Activated CD8-positive, alpha-beta T cell treated with anti-CD3 and anti-CD28 coated beads for 36 hours (primary cell): ENCODE results near the gene CGAS. TPM values are rescaled to one million over a fixed set of nuclear protein-coding genes. Genes with fewer than 3 reads are reported as not detected.

Experiments used
- ATAC-seq: fragments of 200-7000 bp; cut with Tn5 transposase; one replicate; pipeline ENCODE4 v1.10.0; 2021; ENCODE audit warnings: mild to moderate bottlenecking, moderate library complexity
- CTCF ChIA-PET: fragments of 350-600 bp; sonication (Branson Sonifier 250); formaldehyde crosslinking; loops from one replicate; lab custom pipeline; 2021; ENCODE audit warnings: antibody characterized with exemption; lab: Charles Lee
- POLR2A ChIA-PET: fragments of 350-600 bp; sonication (Branson Sonifier 250); formaldehyde crosslinking; loops from one replicate; lab custom pipeline; 2021; ENCODE audit warnings: antibody characterized with exemption; lab: Charles Lee
- DNase-seq: peaks from one replicate; pipeline ENCODE4 v3.0.0-alpha.2; 2020
- H3K27ac Mint-ChIP-seq: one replicate; pipeline ENCODE4 v1.8.0; 2021; ENCODE audit warnings: mild to moderate bottlenecking, mixed read lengths
- H3K27me3 Mint-ChIP-seq: one replicate; pipeline ENCODE4 v1.8.0; 2021; ENCODE audit warnings: mixed read lengths
- H3K36me3 Mint-ChIP-seq: one replicate; pipeline ENCODE4 v1.8.0; 2021; ENCODE audit warnings: low read depth, mixed read lengths
- H3K4me1 Mint-ChIP-seq: one replicate; pipeline ENCODE4 v1.8.0; 2021; ENCODE audit warnings: low read depth, mixed read lengths
- H3K4me3 Mint-ChIP-seq: one replicate; pipeline ENCODE4 v1.8.0; 2021; ENCODE audit warnings: mild to moderate bottlenecking, moderate library complexity, mixed read lengths
- H3K9me3 Mint-ChIP-seq: one replicate; pipeline ENCODE4 v1.8.0; 2021; ENCODE audit warnings: mixed read lengths
- CTCF ChIP-seq: fragments of 200-600 bp; IDR thresholded peaks from one replicate; pipeline ENCODE4 v1.8.0; 2022; ENCODE audit warnings: antibody characterized with exemption, mild to moderate bottlenecking
- intact Hi-C: fragments of 100-400 bp; cut with micrococcal nuclease; formaldehyde crosslinking; loops from one replicate; pipeline ENCODE4 v1.10.0; 2022
- total RNA-seq, 2 experiments: library from RNA; stranded (reverse); gene quantifications; one replicate each; pipeline ENCODE4 v1.2.3, GENCODE V29; 2021

The CGAS gene
- 10 to 100 TPM; 21.1 to 23.2 TPM for total RNA-seq

GRCh38 chr6:73452107-73452461, at the start of gene CGAS:
TSS of gene CGAS (minus strand) at chr6:73452297. CDS start at chr6:73452181, 116 bp downstream.
- Mint-ChIP-seq H3K27ac (peak within 1 kb of the TSS; percentile 91), H3K9me3 (no peaks in the 10 kb centered on the region), H3K36me3 (peaks cover 30% of the 10 kb centered on the region), H3K27me3 (no peaks in the 10 kb centered on the region), H3K4me1 (peaks cover 18% of the 10 kb centered on the region), H3K4me3 (peak within 1 kb of the TSS; percentile 93)
- no peak for TF ChIP-seq CTCF
- ChIA-PET CTCF (no interaction called here), POLR2A (interaction anchor here (0.5 to 4.1 kb wide), 19 partner anchors 9 to 1832 kb away, joined by 3 to 61 read pairs (median 5); partner anchors contain the start of genes EEF1A1, KCNQ5, MTO1 and SLC17A5)
- DNase-seq (peak; percentile 86), ATAC-seq (peak; percentile 78)
- intact Hi-C loops = no loop called here

- ATAC-seq = no peak
- CTCF ChIA-PET = interaction anchor here (0.6 to 1.2 kb wide), 3 partner anchors 19 to 78 kb away, joined by 3 to 4 read pairs (median 3); no protein-coding TSS in a partner anchor
- peaks cover 21% of the 10 kb centered on the region for H3K36me3 Mint-ChIP-seq
These were observed 45.8 kb upstream of the CGAS start for GRCh38 chr6:73497915-73498314.

GRCh38 chr6:73491377-73491776, 39.3 kb upstream of the CGAS start:
- Mint-ChIP-seq H3K4me1 (peaks cover 2% of the 10 kb centered on the region), H3K36me3 (peaks cover 45% of the 10 kb centered on the region), H3K9me3 (peaks cover 1% of the 10 kb centered on the region), H3K4me3 (no peak overlapping the region), H3K27me3 (no peaks in the 10 kb centered on the region), H3K27ac (peak overlapping the region; percentile 22)
- DNase-seq (no peak), ATAC-seq (no peak)
- ChIA-PET CTCF (no interaction called here), POLR2A (interaction anchor here (0.6 to 15.1 kb wide), 4 partner anchors 12 to 102 kb away, joined by 3 to 194 read pairs (median 4); no protein-coding TSS in a partner anchor)
- TF ChIP-seq CTCF = no peak
- intact Hi-C loops = no loop called here

More at GRCh38 chr6:73497915-73498314, 45.8 kb upstream of the CGAS start:
- Mint-ChIP-seq H3K9me3 (no peaks in the 10 kb centered on the region), H3K27ac (no peak overlapping the region), H3K4me3 (no peak overlapping the region), H3K4me1 (no peaks in the 10 kb centered on the region), H3K27me3 (no peaks in the 10 kb centered on the region)
- POLR2A ChIA-PET = interaction anchor here (0.7 to 15.1 kb wide), 2 partner anchors 14 to 34 kb away, joined by 7 to 194 read pairs; no protein-coding TSS in a partner anchor
- TF ChIP-seq CTCF = no peak
- DNase-seq = no peak
- intact Hi-C loops = no loop called here

GRCh38 chr6:73487473-73487872, 35.4 kb upstream of the CGAS start:
- peaks cover 2% of the 10 kb centered on the region for H3K4me1 Mint-ChIP-seq
- H3K27ac Mint-ChIP-seq = peak overlapping the region; percentile 20
- peaks cover 59% of the 10 kb centered on the region for H3K36me3 Mint-ChIP-seq
- ATAC-seq (no peak), DNase-seq (no peak)
- ChIA-PET CTCF (no interaction called here), POLR2A (interaction anchor here (1.6 to 1.7 kb wide), 2 partner anchors 12 to 26 kb away, joined by 3 to 10 read pairs; no protein-coding TSS in a partner anchor)
- TF ChIP-seq CTCF = no peak
- H3K27me3 Mint-ChIP-seq = no peaks in the 10 kb centered on the region
- peaks cover 1% of the 10 kb centered on the region for H3K9me3 Mint-ChIP-seq
- no peak overlapping the region for H3K4me3 Mint-ChIP-seq
- intact Hi-C loops = no loop called here

GRCh38 chr6:73484438-73484837, 32.3 kb upstream of the CGAS start:
- H3K4me3 Mint-ChIP-seq = no peak overlapping the region
- H3K9me3 Mint-ChIP-seq = peaks cover 1% of the 10 kb centered on the region
- no peak for DNase-seq
- no peaks in the 10 kb centered on the region for H3K4me1 Mint-ChIP-seq
- ChIA-PET CTCF (no interaction called here), POLR2A (interaction anchor here (1.5 to 1.7 kb wide), 2 partner anchors 21 to 29 kb away, joined by 3 to 10 read pairs; no protein-coding TSS in a partner anchor)
- no peak for ATAC-seq
- intact Hi-C loops = no loop called here
- no peaks in the 10 kb centered on the region for H3K27me3 Mint-ChIP-seq
- H3K36me3 Mint-ChIP-seq = peaks cover 60% of the 10 kb centered on the region
- TF ChIP-seq CTCF = no peak
- H3K27ac Mint-ChIP-seq = peak overlapping the region; percentile 41
